B cell (primary cell): ENCODE results near the gene PLCD1. TPM values are rescaled to one million over a fixed set of nuclear protein-coding genes. Genes with fewer than 3 reads are reported as not detected.

Source experiments
- ATAC-seq: fragments of 200-7000 bp; cut with Tn5 transposase; one replicate; pipeline ENCODE4 v1.10.0; 2021; ENCODE audit warnings: low read depth, mild to moderate bottlenecking, moderate number of reproducible peaks, moderate library complexity
- CTCF ChIA-PET: fragments of 350-600 bp; sonication (Branson Sonifier 250); formaldehyde crosslinking; loops from one replicate; lab custom pipeline; 2021; ENCODE audit warnings: antibody characterized with exemption, inconsistent platforms; lab: Charles Lee
- POLR2A ChIA-PET: fragments of 350-600 bp; sonication (Branson Sonifier 250); formaldehyde crosslinking; loops from one replicate; lab custom pipeline; 2021; ENCODE audit warnings: antibody characterized with exemption; lab: Charles Lee
- DNase-seq: peaks from one replicate; pipeline ENCODE4 v3.0.0; 2013
- H2AFZ ChIP-seq: 2 replicates; pipeline ENCODE4 v1.6.1; 2012; ENCODE audit warnings: mild to moderate bottlenecking, low read depth, low read length; ENCODE audit not compliant: insufficient read depth, poor library complexity, severe bottlenecking
- H3K27ac ChIP-seq, 2 donors: 1 replicate in 1 of 2; 2 replicates in 1 of 2; pipeline ENCODE4 v1.5.1; 2012 to 2013; ENCODE audit warnings: low read length in 2 of 2, mild to moderate bottlenecking in 2 of 2, moderate library complexity in 1 of 2
- H3K27me3 ChIP-seq, 4 experiments: fragments of 200-600 bp in 1 of 4; sonication (generic) in 1 of 4; replicated peaks in 1 of 4; 1 replicate in 2 of 4; 2 replicates in 2 of 4; pipeline versions ENCODE4 v1.6.1 to v1.7.0; 2013 to 2016; ENCODE audit warnings: low read length in 3 of 4, mild to moderate bottlenecking in 2 of 4, mixed read lengths in 1 of 4, moderate library complexity in 1 of 4; ENCODE audit not compliant: insufficient read depth in 4 of 4, control insufficient read depth in 3 of 4; ENCODE audit errors: control extremely low read depth in 1 of 4
- H3K36me3 ChIP-seq, 2 experiments: replicated peaks in 1 of 2; 1 replicate in 1 of 2; 2 replicates in 1 of 2; pipeline versions ENCODE4 v1.6.1 to v1.7.1; 2013; ENCODE audit warnings: low read length in 1 of 2; ENCODE audit not compliant: insufficient read depth in 2 of 2, control insufficient read depth in 1 of 2; ENCODE audit errors: control extremely low read depth in 1 of 2, extremely low read depth in 1 of 2
- H3K4me1 ChIP-seq, 2 donors: fragments of 200-600 bp in 1 of 2; sonication (generic) in 1 of 2; 1 replicate in 1 of 2; 2 replicates in 1 of 2; pipeline versions ENCODE4 v1.5.1 to v1.6.1; 2013 to 2017; ENCODE audit warnings: low read length in 2 of 2; ENCODE audit not compliant: control insufficient read depth in 2 of 2, insufficient read depth in 2 of 2
- H3K4me2 ChIP-seq: replicated peaks from 2 replicates; pipeline ENCODE3; 2012; ENCODE audit warnings: mild to moderate bottlenecking, low read depth, low read length; ENCODE audit not compliant: poor library complexity, severe bottlenecking
- H3K4me3 ChIP-seq, 5 experiments: fragments of 200-600 bp in 1 of 5; sonication (generic) in 1 of 5; 1 replicate in 3 of 5; 2 replicates in 2 of 5; pipeline versions ENCODE4 v1.5.1 to v1.7.0; 2011 to 2016; ENCODE audit warnings: low read length in 4 of 5, mild to moderate bottlenecking in 4 of 5, low read depth in 2 of 5, control low read depth in 1 of 5, moderate library complexity in 1 of 5; ENCODE audit not compliant: insufficient read depth in 1 of 5; ENCODE audit errors: control extremely low read depth in 1 of 5, extremely low read depth in 1 of 5
- H3K79me2 ChIP-seq: fragments of 200-600 bp; sonication (generic); one replicate; pipeline ENCODE4 v1.6.0; 2016; ENCODE audit warnings: low read length; ENCODE audit not compliant: control insufficient read depth, insufficient read depth
- H3K9ac ChIP-seq: fragments of 200-600 bp; sonication (generic); 2 replicates; pipeline ENCODE4 v1.6.1; 2017; ENCODE audit warnings: mild to moderate bottlenecking, low read length, moderate library complexity
- H3K9me3 ChIP-seq, 3 donors: one replicate each; pipeline versions ENCODE4 v1.6.1 to v1.7.1; 2013; ENCODE audit warnings: low read length in 2 of 3; ENCODE audit not compliant: control insufficient read depth in 2 of 3, insufficient read depth in 1 of 3; ENCODE audit errors: control extremely low read depth in 1 of 3
- H4K20me1 ChIP-seq: 2 replicates; pipeline ENCODE4 v1.6.0; 2012; ENCODE audit warnings: mild to moderate bottlenecking, low read length; ENCODE audit not compliant: insufficient read depth, control insufficient read depth, poor library complexity, severe bottlenecking
- H3K27ac Mint-ChIP-seq: one replicate; pipeline ENCODE4 v1.8.0; 2021; ENCODE audit warnings: mixed read lengths
- H3K27me3 Mint-ChIP-seq: one replicate; pipeline ENCODE4 v1.8.0; 2021; ENCODE audit warnings: mixed read lengths
- H3K4me1 Mint-ChIP-seq: one replicate; pipeline ENCODE4 v1.8.0; 2021; ENCODE audit warnings: mixed read lengths
- H3K4me3 Mint-ChIP-seq: one replicate; pipeline ENCODE4 v1.8.0; 2021; ENCODE audit warnings: mixed read lengths
- H3K9me3 Mint-ChIP-seq: one replicate; pipeline ENCODE4 v1.8.0; 2022; ENCODE audit warnings: mixed read lengths; ENCODE audit not compliant: insufficient read depth
- CTCF ChIP-seq: fragments of 200-600 bp; IDR thresholded peaks from one replicate; pipeline ENCODE4 v1.8.0; 2022; ENCODE audit warnings: antibody characterized with exemption, mild to moderate bottlenecking
- EZH2 ChIP-seq: IDR thresholded peaks from 2 replicates; pipeline ENCODE4 v1.6.1; 2012; ENCODE audit warnings: borderline replicate concordance, low read depth, mild to moderate bottlenecking, moderate library complexity, low read length; ENCODE audit not compliant: insufficient read depth, poor library complexity, severe bottlenecking
- WGBS: methylation state at CpG from one replicate; pipeline ENCODE4 v1.1.5; 2013; ENCODE audit warnings: missing lambda C conversion rate; ENCODE audit not compliant: insufficient coverage; 5-methylcytosine and 5-hydroxymethylcytosine counted together
- intact Hi-C: fragments of 100-400 bp; cut with micrococcal nuclease; formaldehyde crosslinking; loops from one replicate; pipeline ENCODE4 v1.10.0; 2022
- polyA plus RNA-seq: library from polyadenylated mRNA; depleted of rRNA; stranded (reverse); fragments of >200 nt; gene quantifications from 2 replicates; pipeline ENCODE4 v1.2.3, GENCODE V29; 2012
- total RNA-seq, 2 donors: library from RNA; stranded (reverse); fragments of 120-200 nt in 1 of 2; gene quantifications; 1 replicate in 1 of 2; 2 replicates in 1 of 2; pipeline versions ENCODE4 v1.2.3 to v1.2.4, GENCODE V29; 2013 to 2022

PLCD1 gene
- total and polyA plus RNA-seq, 2 donors (not counting 1 experiment from before 2014, with no cell fraction given), result 5.8 to 10.1 TPM

DNA sequence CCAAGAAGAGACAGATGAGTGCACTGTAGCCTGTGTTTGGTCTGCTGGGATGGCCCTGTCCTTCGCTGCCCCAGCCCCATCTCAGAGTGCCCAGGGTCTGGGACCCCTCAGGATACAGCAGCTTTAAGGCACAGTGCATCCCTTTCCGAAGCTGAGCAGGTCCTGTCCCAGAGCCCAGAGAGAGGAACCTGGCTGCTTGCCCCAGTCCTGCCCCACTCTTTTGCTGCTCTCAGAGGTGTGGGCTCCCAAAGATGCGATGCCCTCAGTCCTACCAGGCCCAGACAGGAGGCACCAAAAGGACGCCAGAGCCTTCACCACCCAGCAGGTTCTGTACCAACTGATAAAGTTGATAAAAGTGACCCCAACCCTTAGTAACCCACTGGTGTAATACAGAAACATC lies 8.2 kb downstream of the PLCD1 start:
- no peak overlapping the region for H2AFZ ChIP-seq
- H3K27ac ChIP-seq, result no peak overlapping the region
- no peak overlapping the region for H3K4me3 ChIP-seq
- ATAC-seq (no peak), DNase-seq (no peak)
- no peaks in the 10 kb centered on the region for H3K27me3 Mint-ChIP-seq
- H3K79me2 ChIP-seq, result no peaks in the 10 kb centered on the region
- H3K9me3 Mint-ChIP-seq, result no peaks in the 10 kb centered on the region
- intact Hi-C loops, result no loop called here
- H4K20me1 ChIP-seq, result no peaks in the 10 kb centered on the region
- H3K4me1 ChIP-seq, result peaks cover 9 to 23% of the 10 kb centered on the region in 2 donors
- H3K9ac ChIP-seq, result no peak overlapping the region
- WGBS, result 93% methylated on average over 3 of the region's 4 CpGs
- CTCF ChIA-PET, result interaction anchor here (0.8 kb wide), 1 partner anchor 20 kb away, joined by 5 read pairs; no protein-coding TSS in a partner anchor
- H3K27ac Mint-ChIP-seq, result no peak overlapping the region
- H3K9me3 ChIP-seq, result peaks cover 0 to 8% (median 0%) of the 10 kb centered on the region in 3 donors
- peaks cover 0 to 2% of the 10 kb centered on the region in 2 experiments for H3K36me3 ChIP-seq
- H3K27me3 ChIP-seq, result no peaks in the 10 kb centered on the region
- no peak overlapping the region for H3K4me2 ChIP-seq
- H3K4me1 Mint-ChIP-seq, result peaks cover 27% of the 10 kb centered on the region
- H3K4me3 Mint-ChIP-seq, result no peak overlapping the region
- POLR2A ChIA-PET, result no interaction called here
- TF ChIP-seq EZH2 (no peak), CTCF (no peak)

DNA sequence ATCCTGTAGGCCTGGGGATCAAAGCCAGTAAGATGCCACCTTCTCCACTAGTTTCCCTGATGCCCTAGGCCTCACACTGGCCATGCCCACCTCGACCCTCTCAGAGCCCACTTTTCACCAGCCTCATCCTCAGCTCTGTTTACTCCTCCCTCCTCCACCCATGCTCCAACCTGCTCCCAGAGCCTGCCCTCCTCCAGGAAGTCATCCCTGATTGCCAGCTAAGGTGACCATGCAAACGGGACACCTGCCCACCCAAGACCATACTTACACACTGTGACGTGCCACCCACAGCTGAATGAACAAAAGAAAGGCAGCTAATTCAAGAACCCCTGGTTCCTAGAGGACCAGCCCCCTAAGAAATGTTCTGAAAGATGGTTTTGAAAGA lies 9.1 kb downstream of the PLCD1 start:
- no peak overlapping the region for H3K9ac ChIP-seq
- H3K27ac ChIP-seq, result no peak overlapping the region
- no peak for TF ChIP-seq EZH2
- TF ChIP-seq CTCF, result no peak
- no peaks in the 10 kb centered on the region for H3K79me2 ChIP-seq
- Mint-ChIP-seq H3K27me3 (no peaks in the 10 kb centered on the region), H3K9me3 (no peaks in the 10 kb centered on the region), H3K4me3 (no peak overlapping the region), H3K27ac (no peak overlapping the region), H3K4me1 (peaks cover 21% of the 10 kb centered on the region)
- WGBS, result 52% methylated on average over 2 of the region's 3 CpGs
- ChIA-PET CTCF (interaction anchor here (0.8 kb wide), 1 partner anchor 19 kb away, joined by 5 read pairs; no protein-coding TSS in a partner anchor), POLR2A (no interaction called here)
- DNase-seq, result no peak
- H4K20me1 ChIP-seq, result no peaks in the 10 kb centered on the region
- H3K36me3 ChIP-seq, result peaks cover 0 to 3% of the 10 kb centered on the region in 2 experiments
- no peak overlapping the region for H2AFZ ChIP-seq
- intact Hi-C loops, result no loop called here
- no peak overlapping the region for H3K4me2 ChIP-seq
- H3K27me3 ChIP-seq, result no peaks in the 10 kb centered on the region
- H3K9me3 ChIP-seq, result peaks cover 0 to 16% (median 0%) of the 10 kb centered on the region in 3 donors
- H3K4me1 ChIP-seq, result peaks cover 2 to 15% of the 10 kb centered on the region in 2 donors
- H3K4me3 ChIP-seq, result no peak overlapping the region
- no peak for ATAC-seq
